SJCRH30 (cell line): ENCODE measurements around the gene CRYBA2. TPM values are rescaled to one million over a fixed set of nuclear protein-coding genes. Genes with fewer than 3 reads are reported as not detected.

Experiments
- DNase-seq, 2 experiments: peaks; one replicate each; pipeline ENCODE4 v3.0.0-alpha.2; 2015 to 2020
- H3K27ac ChIP-seq: fragments of 250-450 bp; sonication (Bioruptor Pico); 2 replicates; pipeline ENCODE4 v1.5.1; 2020; ENCODE audit warnings: mild to moderate bottlenecking, moderate library complexity
- H3K27me3 ChIP-seq: fragments of 250-450 bp; sonication (Bioruptor Pico); 2 replicates; pipeline ENCODE4 v1.5.1; 2020; ENCODE audit warnings: mild to moderate bottlenecking, moderate library complexity
- H3K36me3 ChIP-seq: fragments of 250-450 bp; sonication (Bioruptor Pico); 2 replicates; pipeline ENCODE4 v1.5.1; 2020; ENCODE audit warnings: mild to moderate bottlenecking, moderate library complexity
- H3K4me1 ChIP-seq: fragments of 250-450 bp; sonication (Bioruptor Pico); 2 replicates; pipeline ENCODE4 v1.5.1; 2020; ENCODE audit warnings: mild to moderate bottlenecking, moderate library complexity
- H3K4me3 ChIP-seq: fragments of 250-450 bp; sonication (Bioruptor Pico); 2 replicates; pipeline ENCODE4 v1.5.1; 2020; ENCODE audit warnings: mild to moderate bottlenecking, moderate library complexity
- H3K9me3 ChIP-seq: fragments of 250-450 bp; sonication (Bioruptor Pico); replicated peaks from 2 replicates; pipeline ENCODE4 v1.5.1; 2020; ENCODE audit warnings: mild to moderate bottlenecking, moderate library complexity
- total RNA-seq: library from RNA; depleted of rRNA; stranded (reverse); fragments of >200 nt; shearing (Covaris generic); gene quantifications from 2 replicates; pipeline ENCODE4 v1.2.3, GENCODE V29; 2014

The CRYBA2 gene
- total RNA-seq, 1 experiment from 2014 or later: not detected

- Histone ChIP-seq H3K27ac (no peak overlapping the region), H3K4me1 (peaks cover 26% of the 10 kb centered on the region), H3K4me3 (no peak overlapping the region), H3K36me3 (no peaks in the 10 kb centered on the region), H3K27me3 (no peaks in the 10 kb centered on the region), H3K9me3 (no peaks in the 10 kb centered on the region)
- peak; percentile 24 to 47 for DNase-seq
These were observed 4.5 kb upstream of the CRYBA2 start for GRCh38 chr2:218997731-218998130.

DNA sequence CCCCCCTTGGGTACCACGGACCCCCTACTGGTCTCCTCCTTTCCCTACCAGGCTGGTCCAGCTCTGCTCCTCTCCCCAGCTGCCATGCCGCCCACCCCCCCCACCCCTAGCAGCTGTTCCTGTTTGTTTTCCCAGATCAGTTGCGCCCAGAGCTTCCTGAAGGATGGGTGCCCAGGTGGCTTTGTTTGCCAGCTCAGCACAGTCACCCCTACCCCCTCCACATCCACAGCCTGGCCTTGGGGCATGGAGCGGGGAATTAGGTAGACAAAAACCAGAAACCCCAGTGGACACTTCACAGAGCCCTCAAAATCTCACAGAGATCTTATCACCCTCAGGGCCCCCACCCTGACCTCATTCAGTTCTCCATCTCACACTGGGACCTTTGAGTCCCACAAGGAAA, 3.7 kb upstream of the CRYBA2 start:
- Histone ChIP-seq H3K36me3 (no peaks in the 10 kb centered on the region), H3K4me1 (peaks cover 26% of the 10 kb centered on the region), H3K27ac (peak overlapping the region; percentile 79), H3K4me3 (peak overlapping the region; percentile 64), H3K9me3 (no peaks in the 10 kb centered on the region), H3K27me3 (no peaks in the 10 kb centered on the region)
- peak; percentile 70 to 84 for DNase-seq

DNA sequence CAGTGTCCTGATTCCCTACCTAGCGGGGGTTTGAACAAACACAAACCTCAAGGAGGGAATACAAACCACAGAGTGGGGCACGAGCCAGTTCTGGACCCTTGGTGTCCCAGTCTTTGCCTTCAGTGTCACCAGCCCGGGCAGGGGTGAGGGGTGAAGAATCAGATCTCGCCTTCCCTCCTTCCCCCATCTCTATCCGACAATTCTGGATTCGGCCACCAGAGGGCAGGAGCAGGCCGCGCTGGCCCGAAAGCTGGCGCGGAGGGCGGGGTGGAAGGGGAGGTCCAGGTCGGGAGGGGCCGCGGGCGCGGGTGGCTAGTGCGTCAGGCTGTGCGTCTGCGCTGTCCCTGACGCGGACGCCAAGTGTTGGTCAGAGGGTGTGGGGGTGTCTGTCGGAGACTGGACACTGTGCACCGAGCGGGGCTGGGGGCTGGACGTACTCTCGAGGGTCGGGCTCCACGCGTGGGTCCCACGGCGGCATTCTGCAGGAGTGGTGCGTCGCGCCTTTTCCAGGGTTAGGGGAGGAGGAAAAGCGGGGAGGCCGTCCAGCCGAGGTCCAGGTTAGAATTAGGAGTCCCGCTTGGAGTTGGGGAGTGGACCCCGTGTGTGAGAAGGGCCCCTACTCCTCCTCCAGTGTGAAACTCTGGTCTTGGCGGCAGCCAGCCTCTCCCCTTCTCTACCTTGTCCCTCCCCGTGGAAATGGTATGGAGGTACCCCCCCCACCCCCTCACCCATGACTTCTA, 2.9 kb upstream of the CRYBA2 start:
- DNase-seq: peak; percentile 91 to 92
- H3K27ac ChIP-seq: peak overlapping the region; percentile 79
- H3K27me3 ChIP-seq: no peaks in the 10 kb centered on the region
- peaks cover 26% of the 10 kb centered on the region for H3K4me1 ChIP-seq
- no peaks in the 10 kb centered on the region for H3K36me3 ChIP-seq
- peak overlapping the region; percentile 64 for H3K4me3 ChIP-seq
- H3K9me3 ChIP-seq: no peaks in the 10 kb centered on the region

GRCh38 chr2:218995561-218995960, 2.3 kb upstream of the CRYBA2 start:
- H3K4me3 ChIP-seq: no peak overlapping the region; the same call in 1 of the 2 replicates
- peaks cover 26% of the 10 kb centered on the region for H3K4me1 ChIP-seq
- H3K27ac ChIP-seq: no peak overlapping the region
- H3K27me3 ChIP-seq: no peaks in the 10 kb centered on the region
- H3K36me3 ChIP-seq: no peaks in the 10 kb centered on the region
- no peak for DNase-seq
- H3K9me3 ChIP-seq: no peaks in the 10 kb centered on the region

- Histone ChIP-seq H3K4me1 (peaks cover 11% of the 10 kb centered on the region), H3K27me3 (no peaks in the 10 kb centered on the region), H3K27ac (no peak overlapping the region), H3K36me3 (no peaks in the 10 kb centered on the region), H3K4me3 (no peak overlapping the region), H3K9me3 (no peaks in the 10 kb centered on the region)
- DNase-seq: no peak
These were observed 398 bp downstream of the CRYBA2 start for GRCh38 chr2:218992703-218993344.

DNA sequence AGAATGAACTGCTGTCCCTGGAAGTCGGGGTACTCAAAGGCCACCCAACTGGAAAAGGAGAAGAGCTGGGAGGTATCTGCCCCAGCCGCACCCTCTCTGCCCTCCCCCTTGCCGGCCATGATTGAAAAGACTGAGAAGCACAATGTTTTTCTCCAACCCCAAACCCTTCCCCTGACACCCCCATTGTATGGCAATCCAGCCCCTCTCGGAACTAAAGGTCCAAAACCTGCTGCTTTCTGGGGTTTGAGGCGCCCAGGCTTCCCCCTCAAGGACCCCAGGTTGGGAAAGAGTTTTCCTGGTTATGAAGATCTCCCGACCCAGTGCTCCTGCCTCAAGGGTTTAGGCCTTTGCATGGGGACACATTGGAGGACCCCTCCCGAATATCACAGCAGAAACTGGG, 1.0 kb downstream of the CRYBA2 start:
- H3K4me3 ChIP-seq: no peak overlapping the region
- DNase-seq: no peak

GRCh38 chr2:218991674-218992168, 1.5 kb downstream of the CRYBA2 start:
- no peak overlapping the region for H3K4me3 ChIP-seq
- H3K27me3 ChIP-seq: no peaks in the 10 kb centered on the region
- H3K9me3 ChIP-seq: no peaks in the 10 kb centered on the region
- H3K27ac ChIP-seq: no peak overlapping the region
- peak in 1 of 2 experiments; percentile 49 for DNase-seq
- H3K4me1 ChIP-seq: 0 out of 2 replicates have a peak, but pooled peaks cover 2% of the 10 kb centered on the region
- H3K36me3 ChIP-seq: no peaks in the 10 kb centered on the region

More for the DNA sequence above, 1.0 kb downstream of the CRYBA2 start:
- Histone ChIP-seq H3K27ac (no peak overlapping the region), H3K27me3 (no peaks in the 10 kb centered on the region), H3K4me1 (peaks cover 5% of the 10 kb centered on the region), H3K9me3 (no peaks in the 10 kb centered on the region), H3K36me3 (no peaks in the 10 kb centered on the region)

DNA sequence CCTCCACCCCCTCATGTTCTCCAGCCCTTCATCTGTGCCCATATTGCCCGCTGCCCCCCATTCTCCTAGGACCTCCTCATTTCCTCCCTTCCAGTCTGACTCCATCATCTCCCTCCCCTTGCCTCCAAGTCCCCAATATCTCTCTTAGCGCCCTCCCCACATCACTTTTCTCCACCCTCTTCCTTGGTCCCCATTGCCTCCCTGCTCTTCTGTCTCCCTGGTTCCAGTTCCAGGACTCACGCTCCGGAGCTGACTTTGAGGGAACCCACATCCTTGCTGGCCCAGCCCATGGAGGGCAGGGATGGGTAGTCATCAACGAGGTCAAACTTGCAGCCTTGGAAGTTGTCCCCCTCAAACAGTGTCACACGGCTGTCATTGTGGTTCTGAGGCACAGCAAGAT, 2.6 kb downstream of the CRYBA2 start:
- no peak overlapping the region for H3K4me3 ChIP-seq
- H3K4me1 ChIP-seq: no peaks in the 10 kb centered on the region
- no peak for DNase-seq
- no peaks in the 10 kb centered on the region for H3K9me3 ChIP-seq
- H3K27me3 ChIP-seq: no peaks in the 10 kb centered on the region
- H3K27ac ChIP-seq: no peak overlapping the region
- no peaks in the 10 kb centered on the region for H3K36me3 ChIP-seq

GRCh38 chr2:218990052-218990451, 3.2 kb downstream of the CRYBA2 start:
- Histone ChIP-seq H3K27ac (no peak overlapping the region), H3K36me3 (no peaks in the 10 kb centered on the region), H3K9me3 (no peaks in the 10 kb centered on the region), H3K4me1 (no peaks in the 10 kb centered on the region), H3K27me3 (no peaks in the 10 kb centered on the region), H3K4me3 (no peak overlapping the region)
- no peak for DNase-seq

DNA sequence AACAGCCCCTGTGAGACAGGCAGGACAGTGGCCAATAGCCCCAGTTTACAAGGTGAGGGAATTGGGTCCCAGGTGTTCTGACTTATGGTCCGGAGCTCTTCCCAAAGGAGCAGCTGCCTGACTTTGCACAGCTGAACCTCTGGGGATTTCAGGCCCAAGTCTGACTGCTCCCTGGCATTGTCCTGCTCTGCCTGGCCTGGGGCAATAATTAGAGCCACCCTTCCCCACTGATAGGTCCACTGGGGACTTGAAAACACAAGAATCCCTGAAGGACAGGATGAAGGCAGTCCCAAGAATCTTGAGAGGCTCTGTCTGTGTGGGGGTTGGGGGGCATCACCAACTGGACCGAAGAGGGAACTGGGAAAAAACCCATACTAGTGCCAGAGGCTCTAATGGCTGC, 4.6 kb downstream of the CRYBA2 start:
- H3K36me3 ChIP-seq: no peaks in the 10 kb centered on the region
- H3K27me3 ChIP-seq: no peaks in the 10 kb centered on the region
- no peak for DNase-seq

GRCh38 chr2:218988164-218988563, 5.1 kb downstream of the CRYBA2 start:
- H3K9me3 ChIP-seq: no peaks in the 10 kb centered on the region
- no peak for DNase-seq
- H3K27ac ChIP-seq: no peak overlapping the region
- no peaks in the 10 kb centered on the region for H3K36me3 ChIP-seq
- H3K4me3 ChIP-seq: no peak overlapping the region
- H3K4me1 ChIP-seq: no peaks in the 10 kb centered on the region
- no peaks in the 10 kb centered on the region for H3K27me3 ChIP-seq

More for the DNA sequence above, 4.6 kb downstream of the CRYBA2 start:
- Histone ChIP-seq H3K27ac (no peak overlapping the region), H3K4me1 (no peaks in the 10 kb centered on the region), H3K9me3 (no peaks in the 10 kb centered on the region), H3K4me3 (no peak overlapping the region)

- H3K4me1 ChIP-seq: no peaks in the 10 kb centered on the region
- H3K36me3 ChIP-seq: no peaks in the 10 kb centered on the region
- no peaks in the 10 kb centered on the region for H3K27me3 ChIP-seq
- no peak overlapping the region for H3K27ac ChIP-seq
- DNase-seq: no peak
- H3K9me3 ChIP-seq: no peaks in the 10 kb centered on the region
- H3K4me3 ChIP-seq: no peak overlapping the region
These were observed 7.0 kb downstream of the CRYBA2 start for GRCh38 chr2:218986148-218986761.

GRCh38 chr2:218985325-218986091, 7.7 kb downstream of the CRYBA2 start:
- no peak overlapping the region for H3K27ac ChIP-seq
- no peak overlapping the region for H3K4me3 ChIP-seq
- H3K27me3 ChIP-seq: no peaks in the 10 kb centered on the region
- H3K9me3 ChIP-seq: no peaks in the 10 kb centered on the region
- DNase-seq: no peak
- no peaks in the 10 kb centered on the region for H3K4me1 ChIP-seq
- no peaks in the 10 kb centered on the region for H3K36me3 ChIP-seq

DNA sequence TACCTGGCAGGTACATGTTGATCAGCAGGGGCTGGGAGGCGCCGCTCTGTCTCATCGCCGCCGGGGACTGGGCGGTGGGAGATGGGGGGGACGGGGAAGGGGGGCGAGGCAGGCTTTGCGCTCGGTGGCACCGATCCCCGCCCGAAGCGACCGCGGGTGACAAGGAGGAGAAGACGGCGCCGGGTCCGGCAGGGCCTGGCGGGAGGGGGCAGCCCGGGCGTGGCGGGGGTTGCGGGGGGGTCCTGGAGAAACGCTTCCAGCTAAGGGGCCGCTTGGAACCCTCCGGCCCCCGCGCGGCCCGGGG, 8.2 kb downstream of the CRYBA2 start, which contains the start of gene FEV:
FEV (minus strand) TSS at position 164 of the 304 bp plus-strand sequence; CDS start at position 55, 109 bp downstream.
- Histone ChIP-seq H3K4me3 (no peak within 1 kb of the TSS), H3K27ac (no peak within 1 kb of the TSS), H3K4me1 (no peaks in the 10 kb centered on the region), H3K36me3 (no peaks in the 10 kb centered on the region), H3K27me3 (no peaks in the 10 kb centered on the region), H3K9me3 (no peaks in the 10 kb centered on the region)
- DNase-seq: no peak
